GM12873 (cell line): ENCODE data around the gene EFCAB12.

Source experiments
- TF ChIP-seq, protein P1 (sequence below): IDR thresholded peaks from 2 replicates; pipeline ENCODE4 v1.5.1; 2012; ENCODE audit warnings: low read depth, mild to moderate bottlenecking, moderate library complexity, low read length, control low read depth; ENCODE audit not compliant: insufficient read depth; ENCODE audit errors: missing control alignments

EFCAB12 gene

DNA sequence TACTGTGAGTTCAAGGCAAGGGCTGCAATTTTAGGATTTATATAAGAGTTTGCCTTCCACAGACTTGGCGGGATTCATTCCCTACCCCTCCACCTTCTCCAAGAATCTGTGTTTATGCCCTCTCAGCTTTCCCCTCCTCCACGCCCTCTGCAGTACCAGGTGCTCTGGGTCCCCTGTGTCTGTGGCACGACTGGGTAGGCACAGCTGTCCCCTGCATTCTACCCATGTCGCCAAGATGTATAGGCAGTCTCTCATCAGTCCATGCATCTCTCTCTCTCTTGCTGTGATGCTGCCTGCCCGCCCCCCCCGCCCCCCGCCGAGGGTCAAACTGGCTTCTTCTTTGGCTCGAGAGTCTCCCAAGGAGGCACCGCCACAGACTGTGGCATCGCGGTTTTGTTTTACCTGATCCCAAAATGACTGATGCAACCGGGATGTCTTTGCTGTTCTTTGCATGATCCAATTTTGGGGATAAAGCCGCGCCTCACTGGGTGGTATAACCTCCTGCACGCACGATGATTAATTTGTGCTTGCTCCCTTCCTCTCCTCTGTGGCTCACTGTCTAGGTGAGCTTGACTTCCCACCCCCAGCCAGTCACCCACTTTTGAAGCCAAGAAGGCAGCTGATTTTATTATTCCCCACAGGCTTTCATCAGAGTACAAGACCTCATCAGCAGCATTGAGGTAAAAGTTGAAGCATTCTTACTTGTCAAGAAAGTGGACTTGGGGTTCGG is 43.7 kb downstream of the EFCAB12 start:
- TF ChIP-seq, protein P1, sequence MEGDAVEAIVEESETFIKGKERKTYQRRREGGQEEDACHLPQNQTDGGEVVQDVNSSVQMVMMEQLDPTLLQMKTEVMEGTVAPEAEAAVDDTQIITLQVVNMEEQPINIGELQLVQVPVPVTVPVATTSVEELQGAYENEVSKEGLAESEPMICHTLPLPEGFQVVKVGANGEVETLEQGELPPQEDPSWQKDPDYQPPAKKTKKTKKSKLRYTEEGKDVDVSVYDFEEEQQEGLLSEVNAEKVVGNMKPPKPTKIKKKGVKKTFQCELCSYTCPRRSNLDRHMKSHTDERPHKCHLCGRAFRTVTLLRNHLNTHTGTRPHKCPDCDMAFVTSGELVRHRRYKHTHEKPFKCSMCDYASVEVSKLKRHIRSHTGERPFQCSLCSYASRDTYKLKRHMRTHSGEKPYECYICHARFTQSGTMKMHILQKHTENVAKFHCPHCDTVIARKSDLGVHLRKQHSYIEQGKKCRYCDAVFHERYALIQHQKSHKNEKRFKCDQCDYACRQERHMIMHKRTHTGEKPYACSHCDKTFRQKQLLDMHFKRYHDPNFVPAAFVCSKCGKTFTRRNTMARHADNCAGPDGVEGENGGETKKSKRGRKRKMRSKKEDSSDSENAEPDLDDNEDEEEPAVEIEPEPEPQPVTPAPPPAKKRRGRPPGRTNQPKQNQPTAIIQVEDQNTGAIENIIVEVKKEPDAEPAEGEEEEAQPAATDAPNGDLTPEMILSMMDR = no peak

DNA sequence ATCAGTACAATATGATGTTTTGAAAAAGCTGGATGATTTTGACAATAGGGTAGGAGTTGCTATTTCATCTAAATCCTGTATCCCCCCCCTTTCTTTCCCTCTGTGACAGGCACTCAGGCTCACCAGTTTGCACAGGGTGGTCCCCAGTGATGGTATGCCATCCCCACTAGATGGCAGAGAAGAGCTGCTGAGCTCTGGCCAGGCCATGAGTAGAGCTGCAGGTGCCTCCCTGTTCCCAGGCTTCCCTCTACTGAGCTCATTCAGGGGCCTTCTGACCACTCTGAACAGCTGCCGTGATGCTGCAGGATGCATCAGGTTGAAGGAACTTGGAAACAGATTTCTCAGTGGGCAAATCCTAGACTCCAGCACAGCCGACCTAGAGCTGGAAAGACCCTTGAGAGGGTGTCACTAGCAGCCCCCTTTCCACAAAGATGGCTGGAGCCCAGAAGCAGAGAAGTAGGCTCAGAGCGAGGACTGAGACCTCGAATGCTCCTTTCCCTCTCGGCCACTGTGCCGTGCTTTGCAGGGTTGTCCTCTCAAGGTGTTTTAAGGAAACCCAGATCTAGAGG is 45.1 kb downstream of the EFCAB12 start:
- TF ChIP-seq, protein P1 = peak; percentile 95

DNA sequence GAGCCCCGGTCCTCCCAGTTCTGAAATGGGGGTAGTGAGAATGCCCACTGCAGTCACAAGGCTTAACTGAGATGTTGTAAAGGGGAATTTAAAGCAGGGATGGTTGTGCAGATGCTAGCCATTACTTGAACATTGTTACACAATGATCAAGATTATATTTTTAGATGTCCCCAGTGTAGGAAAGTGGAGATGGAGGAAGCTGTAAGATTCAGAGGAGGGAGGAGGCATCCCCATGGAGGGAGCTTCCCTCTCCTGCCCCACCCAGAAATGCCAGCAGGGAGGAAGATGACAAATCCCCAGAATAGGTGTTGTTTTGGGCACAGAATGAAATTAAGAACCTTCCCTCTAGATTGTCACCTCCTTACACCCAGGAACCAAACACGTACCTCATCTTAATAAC is 46.1 kb downstream of the EFCAB12 start:
- TF ChIP-seq, protein P1 = no peak

DNA sequence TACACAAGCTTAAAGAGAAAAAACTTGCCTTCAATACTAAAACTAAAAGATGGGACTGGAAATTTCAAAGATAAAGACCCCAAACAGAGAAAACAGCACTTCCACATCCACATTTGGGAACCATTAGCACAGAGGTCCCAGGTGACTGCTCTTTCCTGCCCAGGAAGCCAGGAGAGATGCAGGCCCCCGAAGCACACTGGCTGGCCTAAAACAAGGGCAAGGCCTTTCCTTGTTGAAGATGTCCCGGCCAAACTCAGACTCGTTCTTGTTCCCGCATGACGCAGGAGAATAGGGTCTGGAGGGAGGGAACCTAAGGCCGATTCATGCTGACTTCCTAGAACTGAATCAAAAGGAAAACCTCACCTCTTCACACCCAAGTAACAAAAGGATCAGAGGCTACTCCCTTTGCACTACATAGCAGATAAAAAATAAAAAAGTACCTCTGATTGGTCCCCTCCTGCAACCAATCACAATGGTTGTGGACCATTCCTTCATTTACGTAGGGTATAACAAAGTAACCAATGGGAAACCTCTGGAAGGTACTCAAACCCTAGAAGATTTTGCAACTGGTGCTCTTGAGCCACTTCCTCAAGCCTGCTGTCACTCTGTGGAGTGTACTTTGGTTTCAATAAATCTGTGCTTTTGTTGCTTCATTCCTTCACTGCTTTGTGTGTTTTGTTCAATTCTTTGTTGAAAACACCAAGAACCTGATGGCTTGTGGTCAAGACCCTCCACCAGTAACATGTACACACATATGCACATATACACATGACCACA is 48.7 kb downstream of the EFCAB12 start:
- TF ChIP-seq, protein P1 = no peak

DNA sequence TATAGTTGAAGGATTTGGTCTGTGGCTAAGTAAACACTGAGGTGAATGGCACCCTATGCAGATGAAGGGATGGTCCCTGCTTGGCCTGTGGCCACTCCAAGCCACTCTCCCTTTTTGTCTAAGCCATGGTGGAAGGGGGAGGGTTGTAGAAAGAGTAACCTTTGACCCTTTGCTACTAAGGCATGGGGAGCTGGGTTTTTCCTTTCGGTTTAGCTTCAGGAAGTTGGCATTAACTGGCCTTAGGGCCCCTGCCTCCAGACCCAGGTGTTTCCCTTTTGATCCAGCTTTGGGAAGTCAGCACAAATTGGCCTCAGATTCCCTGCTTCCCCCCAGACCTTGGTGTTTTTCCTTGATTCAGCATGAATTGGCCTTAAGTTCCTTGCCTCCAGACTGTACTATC is 49.5 kb downstream of the EFCAB12 start:
- TF ChIP-seq, protein P1 = no peak

DNA sequence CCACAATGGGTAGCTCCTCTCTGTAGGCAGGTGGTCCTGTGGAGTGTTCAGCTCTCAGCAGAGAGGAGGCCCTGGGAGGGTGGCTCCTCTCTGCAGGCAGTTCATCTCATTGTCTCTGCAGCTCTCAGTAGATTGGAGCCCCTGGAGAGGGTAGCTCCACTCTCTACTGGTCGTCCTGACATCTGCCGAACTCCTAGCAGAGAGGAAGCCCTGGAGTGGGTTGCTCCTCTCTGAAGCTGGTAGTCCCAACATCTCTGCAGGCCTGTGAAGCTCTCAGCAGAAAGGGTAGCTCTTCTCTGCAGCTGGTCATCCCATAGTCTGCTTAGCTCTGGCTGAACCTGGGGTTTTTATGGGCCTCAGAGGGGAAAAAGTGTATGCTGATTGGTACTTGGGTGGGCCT is 50.8 kb downstream of the EFCAB12 start:
- TF ChIP-seq, protein P1 = no peak

DNA sequence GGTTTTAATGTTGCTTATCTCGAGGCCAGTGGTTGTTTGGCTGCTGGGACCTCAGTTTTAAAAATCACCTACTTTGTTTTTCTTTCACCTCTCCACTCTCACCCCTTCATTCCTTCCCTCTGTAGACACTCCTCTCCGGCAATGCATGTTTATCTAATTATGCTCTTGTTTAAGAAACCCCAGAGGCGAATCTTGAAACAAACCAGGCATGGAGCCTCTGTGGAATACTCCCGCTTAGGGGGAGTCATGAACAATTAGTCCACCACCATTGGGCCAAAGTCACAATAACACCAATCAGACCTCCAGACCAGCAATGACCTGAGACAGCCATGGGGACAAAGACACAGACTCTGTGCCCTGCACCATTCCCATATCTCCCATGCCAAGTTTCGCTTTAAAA is 53.3 kb downstream of the EFCAB12 start:
- TF ChIP-seq, protein P1 = no peak
